Testis (tissue), 3 donors: Measurements from ENCODE around the gene SCNN1A. TPM values are rescaled to one million over a fixed set of nuclear protein-coding genes. Genes with fewer than 3 reads are reported as not detected.

Experiments
- DNase-seq: peaks from one replicate; pipeline ENCODE4 v3.0.0-alpha.2; 2019
- H3K27ac ChIP-seq, 2 donors: fragments of 200-600 bp; sonication (generic); one replicate each; pipeline ENCODE4 v1.5.1; 2019
- H3K27me3 ChIP-seq: fragments of 200-600 bp; sonication (generic); one replicate; pipeline ENCODE4 v1.5.1; 2019
- H3K36me3 ChIP-seq: fragments of 200-600 bp; sonication (generic); one replicate; pipeline ENCODE4 v1.5.1; 2017; ENCODE audit warnings: low read depth; ENCODE audit errors: missing control alignments
- H3K4me1 ChIP-seq: fragments of 200-600 bp; sonication (generic); one replicate; pipeline ENCODE4 v1.5.1; 2019
- H3K4me3 ChIP-seq, 2 donors: fragments of 200-600 bp; sonication (generic); one replicate each; pipeline ENCODE4 v1.5.1; 2017 to 2019
- H3K9me3 ChIP-seq: fragments of 200-600 bp; sonication (generic); one replicate; pipeline ENCODE4 v1.5.1; 2017
- POLR2A ChIP-seq: fragments of 450-650 bp; IDR thresholded peaks from one replicate; pipeline ENCODE4 v1.6.1; 2017; ENCODE audit warnings: antibody characterized with exemption, mild to moderate bottlenecking, moderate library complexity
- WGBS, 2 donors: methylation state at CpG; one replicate each; pipeline ENCODE4 v1.1.5; 2018; 5-methylcytosine and 5-hydroxymethylcytosine counted together
- intact Hi-C: fragments of 100-400 bp; cut with DNase I; formaldehyde crosslinking; loops from one replicate; pipeline ENCODE4 v1.15.1; 2023; ENCODE audit warnings: low total_unique reads
- polyA plus RNA-seq: library from polyadenylated mRNA; stranded (reverse); fragments of 350-450 nt; fragmentation: Illumina TruSeq; extraction: RNeasy Lipid Tissue Mini Kit (QIAGEN cat#74804); gene quantifications from one replicate; pipeline ENCODE4 v1.2.3, GENCODE V29; 2014; ENCODE audit warnings: low read depth, low replicate concordance; ENCODE audit not compliant: insufficient read depth
- total RNA-seq, 2 donors: library from RNA; depleted of rRNA; stranded (reverse); fragments of >200 nt; gene quantifications; one replicate each; pipeline ENCODE4 v1.2.3, GENCODE V29; 2016
- TF ChIP-seq, protein P1 (sequence below), 3 experiments: fragments of 450-650 bp in 2 of 3; fragments of 200-600 bp in 1 of 3; sonication (generic) in 1 of 3; IDR thresholded peaks; one replicate each; pipeline ENCODE4 v1.5.1; 2016 to 2019; ENCODE audit warnings: antibody characterized with exemption in 3 of 3, mild to moderate bottlenecking in 2 of 3, moderate library complexity in 1 of 3

Gene SCNN1A
- total and polyA plus RNA-seq, 3 donors from 2014 or later, result 14.6 to 43.1 (median 22.7) TPM

GRCh38 chr12:6321905-6322304, 53.5 kb downstream of the SCNN1A start:
- 88 to 93% methylated on average over 6 of the region's 6 CpGs for WGBS, 2 donors
- no peaks in the 10 kb centered on the region for H3K9me3 ChIP-seq
- H3K4me1 ChIP-seq, result peaks cover 35% of the 10 kb centered on the region
- TF ChIP-seq POLR2A, result no peak
- TF ChIP-seq, protein P1, sequence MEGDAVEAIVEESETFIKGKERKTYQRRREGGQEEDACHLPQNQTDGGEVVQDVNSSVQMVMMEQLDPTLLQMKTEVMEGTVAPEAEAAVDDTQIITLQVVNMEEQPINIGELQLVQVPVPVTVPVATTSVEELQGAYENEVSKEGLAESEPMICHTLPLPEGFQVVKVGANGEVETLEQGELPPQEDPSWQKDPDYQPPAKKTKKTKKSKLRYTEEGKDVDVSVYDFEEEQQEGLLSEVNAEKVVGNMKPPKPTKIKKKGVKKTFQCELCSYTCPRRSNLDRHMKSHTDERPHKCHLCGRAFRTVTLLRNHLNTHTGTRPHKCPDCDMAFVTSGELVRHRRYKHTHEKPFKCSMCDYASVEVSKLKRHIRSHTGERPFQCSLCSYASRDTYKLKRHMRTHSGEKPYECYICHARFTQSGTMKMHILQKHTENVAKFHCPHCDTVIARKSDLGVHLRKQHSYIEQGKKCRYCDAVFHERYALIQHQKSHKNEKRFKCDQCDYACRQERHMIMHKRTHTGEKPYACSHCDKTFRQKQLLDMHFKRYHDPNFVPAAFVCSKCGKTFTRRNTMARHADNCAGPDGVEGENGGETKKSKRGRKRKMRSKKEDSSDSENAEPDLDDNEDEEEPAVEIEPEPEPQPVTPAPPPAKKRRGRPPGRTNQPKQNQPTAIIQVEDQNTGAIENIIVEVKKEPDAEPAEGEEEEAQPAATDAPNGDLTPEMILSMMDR (IDR thresholded peaks at IDR 0.05), result no peak
- no peak for DNase-seq
- H3K36me3 ChIP-seq, result no peaks in the 10 kb centered on the region
- no peak overlapping the region for H3K4me3 ChIP-seq
- no peak overlapping the region for H3K27ac ChIP-seq
- intact Hi-C loops, result no loop called here
- H3K27me3 ChIP-seq, result no peaks in the 10 kb centered on the region

DNA sequence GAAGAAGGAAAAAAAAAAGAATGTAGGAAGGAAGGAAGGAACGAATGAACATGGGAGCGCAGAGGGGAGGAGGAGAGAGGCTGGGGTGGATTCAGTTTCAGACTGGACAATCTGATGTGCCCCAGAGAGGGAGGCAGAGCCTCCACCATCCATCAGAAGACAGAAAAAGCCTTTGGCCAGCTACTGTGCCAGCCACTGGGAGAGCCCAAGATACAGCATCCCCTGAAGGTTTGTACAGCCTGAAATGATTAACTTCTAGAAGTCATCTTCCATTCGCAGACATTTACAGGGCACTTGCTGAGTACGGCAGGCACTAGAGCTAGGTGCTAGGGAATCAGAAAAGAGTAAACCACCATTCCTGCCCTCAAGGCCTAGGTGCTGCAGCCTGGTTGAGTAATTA, 55.9 kb downstream of the SCNN1A start:
- Histone ChIP-seq H3K27ac (no peak overlapping the region), H3K36me3 (no peaks in the 10 kb centered on the region), H3K4me1 (peaks cover 18% of the 10 kb centered on the region), H3K27me3 (no peaks in the 10 kb centered on the region), H3K4me3 (no peak overlapping the region), H3K9me3 (no peaks in the 10 kb centered on the region)
- no peak for DNase-seq
- TF ChIP-seq, protein P1 (IDR thresholded peaks at IDR 0.05), result no peak
- no peak for TF ChIP-seq POLR2A
- intact Hi-C loops, result no loop called here
- WGBS, 2 donors, result 92 to 93% methylated on average over 4 of the region's 4 CpGs

DNA sequence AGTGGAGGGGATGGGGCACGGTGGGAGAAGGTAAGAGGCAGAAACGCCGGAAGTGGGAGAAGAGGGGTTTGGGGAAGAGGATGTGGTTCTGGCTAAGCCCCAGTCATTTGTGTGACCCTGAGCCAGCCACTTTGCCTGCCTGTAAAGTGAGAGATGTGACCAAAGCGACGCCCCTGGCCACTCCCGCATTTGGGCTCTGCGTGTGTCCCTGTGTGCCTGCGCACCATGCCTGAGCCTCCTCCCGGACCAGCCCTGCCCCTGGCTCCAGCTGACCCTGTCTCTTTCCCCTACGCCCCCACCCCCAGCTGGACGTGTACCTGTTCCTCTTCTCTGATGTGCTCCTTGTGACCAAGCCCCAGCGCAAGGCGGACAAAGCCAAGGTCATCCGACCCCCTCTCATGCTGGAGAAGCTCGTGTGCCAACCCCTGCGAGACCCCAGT, 56.9 kb downstream of the SCNN1A start:
- TF ChIP-seq, protein P1 (IDR thresholded peaks at IDR 0.05), result no peak
- no peak for TF ChIP-seq POLR2A
- H3K27ac ChIP-seq, result no peak overlapping the region
- no peaks in the 10 kb centered on the region for H3K36me3 ChIP-seq
- H3K27me3 ChIP-seq, result no peaks in the 10 kb centered on the region
- H3K9me3 ChIP-seq, result no peaks in the 10 kb centered on the region
- intact Hi-C loops, result no loop called here
- WGBS, 2 donors, result 75 to 84% methylated on average over 13 to 16 of the region's 16 CpGs
- no peak for DNase-seq
- peaks cover 8% of the 10 kb centered on the region for H3K4me1 ChIP-seq
- H3K4me3 ChIP-seq, result no peak overlapping the region

DNA sequence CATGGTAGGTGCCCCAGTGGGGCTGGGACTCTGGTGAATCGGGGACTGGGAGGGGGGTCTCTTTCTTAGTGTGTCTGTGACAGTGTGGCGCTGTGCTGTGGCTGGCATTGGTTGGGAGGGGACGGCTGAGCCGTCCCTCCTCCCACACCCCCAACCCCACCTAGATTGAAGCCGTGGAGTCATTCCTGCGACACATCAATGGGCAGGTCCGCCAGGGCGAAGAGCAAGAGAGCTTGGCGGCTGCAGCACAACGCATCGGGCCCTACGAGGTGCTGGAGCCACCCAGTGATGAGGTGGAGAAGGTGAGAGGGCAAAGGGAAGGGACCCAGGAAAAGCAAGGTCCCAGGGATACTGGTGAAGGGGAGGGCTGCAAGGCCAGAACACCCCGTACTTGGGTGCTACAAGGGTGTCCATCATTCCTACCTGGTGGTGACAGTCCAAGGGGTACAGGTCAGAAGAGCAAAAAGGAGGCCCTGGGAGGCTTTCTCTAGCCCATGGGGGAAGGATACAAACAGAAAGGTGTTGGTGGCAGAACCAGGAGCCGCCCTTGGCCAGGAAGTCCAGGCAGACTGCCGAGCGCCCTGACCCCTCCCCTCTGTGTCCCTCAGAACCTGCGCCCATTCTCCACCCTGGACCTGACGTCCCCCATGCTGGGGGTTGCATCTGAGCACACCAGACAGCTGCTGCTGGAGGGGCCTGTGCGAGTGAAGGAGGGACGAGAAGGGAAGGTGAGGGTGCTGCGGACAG, 57.5 kb downstream of the SCNN1A start:
- peaks cover 4% of the 10 kb centered on the region for H3K4me1 ChIP-seq
- H3K27ac ChIP-seq, result no peak overlapping the region
- TF ChIP-seq, protein P1 (IDR thresholded peaks at IDR 0.05), result no peak
- no peak for TF ChIP-seq POLR2A
- no peak for DNase-seq
- intact Hi-C loops, result no loop called here
- WGBS, 2 donors, result 92 to 93% methylated on average over 11 to 21 of the region's 21 CpGs
- no peaks in the 10 kb centered on the region for H3K9me3 ChIP-seq
- no peaks in the 10 kb centered on the region for H3K36me3 ChIP-seq
- H3K4me3 ChIP-seq, result no peak overlapping the region
- H3K27me3 ChIP-seq, result no peaks in the 10 kb centered on the region
